ENCODE measurements around the gene PLA1A. TPM values are rescaled to one million over a fixed set of nuclear protein-coding genes. Genes with fewer than 3 reads are reported as not detected.

Gene PLA1A
- total and polyA plus RNA-seq, 2 of the 4 experiments (the other 2 are of a cell fraction): not detected

GRCh38 chr3:119647171-119647570 lies 49.5 kb downstream of the PLA1A start:
- in situ Hi-C loops (cut with MboI; ENCODE audit: low sequenced_read_pairs): no loop called here
- H4K8ac ChIP-seq (ENCODE audit: low read depth in 2 of 2, low read length in 2 of 2): no peak overlapping the region
- H3K18ac ChIP-seq (ENCODE audit: low read depth, low read length): no peak overlapping the region
- no peak overlapping the region for H2BK15ac ChIP-seq (ENCODE audit: low read depth, low read length)
- H2BK20ac ChIP-seq (ENCODE audit: low read depth, low read length): no peak overlapping the region
- no peak overlapping the region for H2BK120ac ChIP-seq (ENCODE audit: low read depth, low read length)
- H2BK5ac ChIP-seq (ENCODE audit: low read depth, low read length, poor library complexity, severe bottlenecking): no peak overlapping the region
- H3K9me1 ChIP-seq (ENCODE audit: insufficient read depth, low read length): peaks cover 3% of the 10 kb centered on the region; the same call in 1 of the 2 replicates
- H2AK5ac ChIP-seq (ENCODE audit: low read depth, low read length): no peak overlapping the region
- WGBS, 2 experiments (ENCODE audit: extremely low coverage in 2 of 2, insufficient read length in 1 of 2): no CpG with 5 or more reads among the region's 2 CpGs
- dilution Hi-C loops (cut with HindIII; ENCODE audit: low sequenced_read_pairs, unreplicated experiment): no loop called here
- no peak overlapping the region for H2AFZ ChIP-seq (replicated peaks; ENCODE audit: low read length, poor library complexity)
- ChIA-PET CTCF (interaction anchor here (0.7 kb wide), 1 partner anchor 33 kb away, joined by 3 read pairs; no protein-coding TSS in a partner anchor), POLR2A (ENCODE audit: unreplicated experiment) (no interaction called here)
- H3K79me1 ChIP-seq (ENCODE audit: low read depth in 1 of 2, low read length in 2 of 2): no peaks in the 10 kb centered on the region
- no peak for TF ChIP-seq FOS (IDR thresholded peaks at IDR 0.05; ENCODE audit: low read depth, low read length)
- no peak for TF ChIP-seq ELK1 (IDR thresholded peaks at IDR 0.05; ENCODE audit: borderline replicate concordance, low read depth, low read length)
- TF ChIP-seq POLR2A (IDR thresholded peaks at IDR 0.05; ENCODE audit: low read depth, low read length): no peak
- intact Hi-C loops (cut with micrococcal nuclease): no loop called here
- H2AK9ac ChIP-seq (replicated peaks; ENCODE audit: low read depth, low read length, poor library complexity): no peak overlapping the region
- no peak overlapping the region for H3K4ac ChIP-seq (ENCODE audit: low read depth, low read length)
- H3K27me3 ChIP-seq (ENCODE audit: control insufficient read depth, insufficient read depth, low read length): no peaks in the 10 kb centered on the region
- no peak overlapping the region for H3K56ac ChIP-seq (ENCODE audit: extremely low read depth, insufficient read depth, low read length)
- no peaks in the 10 kb centered on the region for H4K20me1 ChIP-seq (ENCODE audit: insufficient read depth, low read length)
- no TSS peak for BruUV-seq (replicated peaks)
- no peaks in the 10 kb centered on the region for H3K9me3 ChIP-seq (ENCODE audit: control insufficient read depth, insufficient read depth, low read length)
- DNase-seq (no peak), ATAC-seq (ENCODE audit: low read depth) (no peak)
- H3K4me1 ChIP-seq (ENCODE audit: control insufficient read depth, insufficient read depth, low read length): peaks cover 10% of the 10 kb centered on the region
- H4K91ac ChIP-seq (ENCODE audit: insufficient read depth, low read depth, low read length): no peak overlapping the region
- H3K36me3 ChIP-seq (ENCODE audit: control insufficient read depth, insufficient read depth, low read length): no peaks in the 10 kb centered on the region
- no peak overlapping the region for H3K27ac ChIP-seq (ENCODE audit: insufficient read depth, low read length)
- no peak overlapping the region for H4K5ac ChIP-seq (ENCODE audit: low read depth, low read length)
- H3K4me3 ChIP-seq (ENCODE audit: insufficient read depth, low read depth, low read length): no peak overlapping the region
- H3K23ac ChIP-seq (ENCODE audit: low read depth, low read length): no peak overlapping the region
- no peak overlapping the region for H3K14ac ChIP-seq (replicated peaks; ENCODE audit: low read depth, low read length)
- H3K9ac ChIP-seq (ENCODE audit: low read depth, low read length): no peak overlapping the region
- no peak overlapping the region for H3K4me2 ChIP-seq (ENCODE audit: low read depth, low read length)

Data from IMR-90 (cell line).